Esophagus muscularis mucosa (tissue), 4 donors: Measurements from ENCODE around the gene KCNJ10.

Source experiments
- CTCF ChIP-seq, 3 experiments: fragments of 200-600 bp in 2 of 3; fragments of 450-650 bp in 1 of 3; sonication (generic) in 2 of 3; IDR thresholded peaks; one replicate each; pipeline ENCODE4 v1.5.1; 2017 to 2019; ENCODE audit warnings: antibody characterized with exemption in 3 of 3, mild to moderate bottlenecking in 2 of 3, moderate library complexity in 1 of 3
- EP300 ChIP-seq: sonication (generic); formaldehyde crosslinking; IDR thresholded peaks from one replicate; pipeline ENCODE4 v1.6.1; 2017; ENCODE audit warnings: antibody characterized with exemption
- POLR2A ChIP-seq: fragments of 450-650 bp; IDR thresholded peaks from one replicate; pipeline ENCODE4 v1.6.1; 2017; ENCODE audit warnings: antibody characterized with exemption, moderate library complexity, mild to moderate bottlenecking, low read depth
- POLR2AphosphoS5 ChIP-seq, 2 donors: sonication (generic); formaldehyde crosslinking; IDR thresholded peaks; one replicate each; pipeline ENCODE4 v1.6.1; 2017; ENCODE audit warnings: antibody characterized with exemption in 2 of 2

DNA sequence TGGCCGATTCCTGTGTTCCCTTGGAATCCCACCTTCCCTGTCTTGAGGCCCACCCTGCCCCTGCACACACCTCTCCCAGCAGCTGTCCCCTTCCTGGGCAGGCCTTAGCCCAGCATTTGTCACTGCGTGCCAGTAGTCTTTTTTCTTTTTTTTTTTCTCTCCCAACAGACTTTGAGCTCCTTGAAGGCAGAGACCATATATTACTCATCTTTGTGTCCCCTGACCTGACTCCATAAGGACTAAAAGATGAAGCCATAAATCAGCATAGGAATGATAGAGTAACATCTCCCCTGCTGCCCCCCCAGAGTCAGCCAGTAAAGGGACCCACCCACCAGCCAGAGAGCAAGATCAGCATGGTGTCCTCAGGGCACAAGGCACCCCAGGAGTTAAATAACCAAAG, 65.5 kb downstream of the KCNJ10 start:
- no peak for TF ChIP-seq CTCF (IDR thresholded peaks at IDR 0.05)
- no peak for TF ChIP-seq POLR2AphosphoS5 (IDR thresholded peaks at IDR 0.05)
- no peak for TF ChIP-seq EP300
- no peak for TF ChIP-seq POLR2A
